SK-N-SH (cell line): ENCODE data around the gene RBM46. TPM values are rescaled to one million over a fixed set of nuclear protein-coding genes. Genes with fewer than 3 reads are reported as not detected.

ENCODE experiments used
- CTCF ChIA-PET: fragments of 300-600, 350-600 bp; formaldehyde crosslinking; extraction: SDS; loops from one replicate; lab custom pipeline; 2021; lab: Yijun Ruan, JAX
- POLR2A ChIA-PET: fragments of 350-600 bp; sonication (Branson Sonifier 250); formaldehyde crosslinking; extraction: SDS; loops from one replicate; lab custom pipeline; 2020; ENCODE audit warnings: antibody characterized with exemption, inconsistent platforms; lab: Yijun Ruan, JAX
- DNase-seq: peaks from one replicate; pipeline ENCODE4 v3.0.0; 2012
- H2AFZ ChIP-seq: fragments of 200-600 bp; sonication (generic); 2 replicates; pipeline ENCODE4 v1.8.1; 2016; ENCODE audit warnings: antibody characterized with exemption, mild to moderate bottlenecking, low read depth
- H3F3A ChIP-seq: fragments of 200-600 bp; sonication (generic); replicated peaks from 2 replicates; pipeline ENCODE3; 2016; ENCODE audit warnings: antibody characterized with exemption, mild to moderate bottlenecking; ENCODE audit not compliant: insufficient read depth
- H3K27ac ChIP-seq, 2 experiments: fragments of 200-500 bp in 1 of 2; fragments of 200-600 bp in 1 of 2; sonication (Bioruptor generic) in 1 of 2; sonication (generic), shearing (Covaris generic) in 1 of 2; 2 replicates each; pipeline versions ENCODE4 v1.5.1 to v1.6.1; 2014 to 2016; ENCODE audit warnings: low read depth in 2 of 2, inconsistent platforms in 1 of 2, low read length in 1 of 2, mild to moderate bottlenecking in 1 of 2, mixed read lengths in 1 of 2
- H3K27me3 ChIP-seq: fragments of 200-600 bp; sonication (generic), shearing (Covaris generic); 2 replicates; pipeline ENCODE4 v1.6.1; 2016; ENCODE audit warnings: mixed run types; ENCODE audit not compliant: insufficient read depth
- H3K36me3 ChIP-seq, 2 experiments: fragments of 200-500 bp in 1 of 2; fragments of 200-600 bp in 1 of 2; sonication (Bioruptor generic) in 1 of 2; sonication (generic) in 1 of 2; replicated peaks in 1 of 2; 2 replicates each; pipeline versions ENCODE3 to v1.5.1; 2014 to 2016; ENCODE audit warnings: low read length in 1 of 2, mild to moderate bottlenecking in 1 of 2; ENCODE audit not compliant: insufficient read depth in 2 of 2, control insufficient read depth in 1 of 2
- H3K4me1 ChIP-seq, 2 experiments: fragments of 200-500 bp in 1 of 2; fragments of 200-600 bp in 1 of 2; sonication (Bioruptor generic) in 1 of 2; sonication (generic), shearing (Covaris generic) in 1 of 2; 2 replicates each; pipeline versions ENCODE4 v1.5.1 to v1.6.1; 2014 to 2016; ENCODE audit warnings: low read depth in 1 of 2, low read length in 1 of 2, mixed run types in 1 of 2; ENCODE audit not compliant: insufficient read depth in 2 of 2, control insufficient read depth in 1 of 2
- H3K4me2 ChIP-seq: fragments of 200-600 bp; sonication (generic), shearing (Covaris generic); 2 replicates; pipeline ENCODE4 v1.6.1; 2017; ENCODE audit warnings: mixed run types
- H3K4me3 ChIP-seq, 2 experiments: fragments of 200-500 bp in 1 of 2; fragments of 200-600 bp in 1 of 2; sonication (Bioruptor generic) in 1 of 2; sonication (generic), shearing (Covaris generic) in 1 of 2; 2 replicates each; pipeline versions ENCODE4 v1.5.1 to v1.8.1; 2014 to 2016; ENCODE audit warnings: low read depth in 2 of 2, inconsistent platforms in 1 of 2, low read length in 1 of 2, mild to moderate bottlenecking in 1 of 2, mixed read lengths in 1 of 2, moderate library complexity in 1 of 2
- H3K79me2 ChIP-seq: fragments of 200-600 bp; sonication (generic); 2 replicates; pipeline ENCODE4 v1.8.1; 2017; ENCODE audit warnings: mild to moderate bottlenecking; ENCODE audit not compliant: insufficient read depth
- H3K9ac ChIP-seq: fragments of 200-600 bp; sonication (generic); 2 replicates; pipeline ENCODE4 v1.6.1; 2017; ENCODE audit warnings: mixed run types
- H3K9me2 ChIP-seq: fragments of 200-600 bp; sonication (generic); 2 replicates; pipeline ENCODE4 v1.6.1; 2017; ENCODE audit warnings: mixed run types
- H3K9me3 ChIP-seq: fragments of 200-600 bp; sonication (generic); 2 replicates; pipeline ENCODE4 v1.6.1; 2017; ENCODE audit warnings: mixed run types, mild to moderate bottlenecking, moderate library complexity
- H4K20me1 ChIP-seq: fragments of 200-600 bp; sonication (generic); 2 replicates; pipeline ENCODE4 v1.6.1; 2017; ENCODE audit warnings: mild to moderate bottlenecking, mixed run types; ENCODE audit not compliant: insufficient read depth
- CHD2 ChIP-seq: fragments of 150-350 bp; IDR thresholded peaks from 2 replicates; pipeline ENCODE4 v1.6.1; 2018; ENCODE audit warnings: low read length; ENCODE audit not compliant: partially characterized antibody
- ELF1 ChIP-seq: IDR thresholded peaks from 2 replicates; pipeline ENCODE4 v1.4.0; 2012
- EP300 ChIP-seq, 2 experiments: IDR thresholded peaks; 2 replicates each; pipeline versions ENCODE4 v1.4.0 to v1.6.1; 2012; ENCODE audit warnings: borderline replicate concordance in 1 of 2, low read depth in 1 of 2, low read length in 1 of 2
- EZH2phosphoT487 ChIP-seq: fragments of 200-600 bp; sonication (generic); IDR thresholded peaks from 2 replicates; pipeline ENCODE4 v1.6.1; 2017; ENCODE audit warnings: low read depth, mixed run types, mild to moderate bottlenecking, antibody characterized with exemption, moderate library complexity, borderline replicate concordance
- FOSL2 ChIP-seq: IDR thresholded peaks from 2 replicates; pipeline ENCODE4 v1.4.0; 2012; ENCODE audit warnings: low read depth, mild to moderate bottlenecking, moderate library complexity, borderline replicate concordance
- FOXJ3 ChIP-seq: sonication (generic); formaldehyde crosslinking; IDR thresholded peaks from 2 replicates; pipeline ENCODE4 v1.5.1; 2020; ENCODE audit warnings: mild to moderate bottlenecking, missing genetic modification reagents
- GABPA ChIP-seq: IDR thresholded peaks from 2 replicates; pipeline ENCODE4 v1.4.0; 2012; ENCODE audit warnings: low read depth, mild to moderate bottlenecking
- GATA2 ChIP-seq: sonication (generic); formaldehyde crosslinking; IDR thresholded peaks from 2 replicates; pipeline ENCODE4 v1.5.0; 2020; ENCODE audit warnings: mild to moderate bottlenecking, missing genetic modification reagents
- IRF3 ChIP-seq: fragments of 150-350 bp; IDR thresholded peaks from 2 replicates; pipeline ENCODE4 v1.6.1; 2016; ENCODE audit warnings: mild to moderate bottlenecking, low read depth, low read length
- MEF2A ChIP-seq: IDR thresholded peaks from 2 replicates; pipeline ENCODE4 v1.4.0; 2012; ENCODE audit warnings: low read depth, borderline replicate concordance
- MXI1 ChIP-seq: IDR thresholded peaks from 2 replicates; pipeline ENCODE4 v1.6.1; 2012; ENCODE audit warnings: mild to moderate bottlenecking, low read depth, low read length, improper control_type of control experiment
- NFIC ChIP-seq: IDR thresholded peaks from 2 replicates; pipeline ENCODE4 v1.4.0; 2012; ENCODE audit warnings: borderline replicate concordance
- NRF1 ChIP-seq: IDR thresholded peaks from 2 replicates; pipeline ENCODE4 v1.6.1; 2012; ENCODE audit warnings: low read depth, mild to moderate bottlenecking, low read length
- POLR2AphosphoS5 ChIP-seq: IDR thresholded peaks from 2 replicates; pipeline ENCODE4 v1.6.1; 2012; ENCODE audit warnings: low read depth, low read length
- RCOR1 ChIP-seq: fragments of 150-350 bp; IDR thresholded peaks from 2 replicates; pipeline ENCODE4 v1.6.1; 2017; ENCODE audit warnings: antibody characterized with exemption, low read length
- RFX5 ChIP-seq: IDR thresholded peaks from 2 replicates; pipeline ENCODE4 v1.6.1; 2012; ENCODE audit warnings: mild to moderate bottlenecking, improper control_type of control experiment, low read length
- SIN3A ChIP-seq: IDR thresholded peaks from 2 replicates; pipeline ENCODE4 v1.6.1; 2012; ENCODE audit warnings: low read depth, mild to moderate bottlenecking, low read length, moderate library complexity, borderline replicate concordance
- SMC3 ChIP-seq: IDR thresholded peaks from 2 replicates; pipeline ENCODE4 v1.6.1; 2012; ENCODE audit warnings: low read depth, low read length, improper control_type of control experiment
- TCF12 ChIP-seq: IDR thresholded peaks from 2 replicates; pipeline ENCODE4 v1.4.0; 2012
- TEAD4 ChIP-seq: IDR thresholded peaks from 2 replicates; pipeline ENCODE4 v1.4.0; 2012; ENCODE audit warnings: mild to moderate bottlenecking, borderline replicate concordance; ENCODE audit not compliant: insufficient read depth
- USF1 ChIP-seq: IDR thresholded peaks from 2 replicates; pipeline ENCODE4 v1.4.0; 2012; ENCODE audit warnings: low read depth, borderline replicate concordance
- USF2 ChIP-seq: fragments of 150-350 bp; IDR thresholded peaks from 2 replicates; pipeline ENCODE4 v1.6.1; 2017; ENCODE audit warnings: antibody characterized with exemption, low read length, low read depth, borderline replicate concordance
- WGBS: methylation state at CpG from one replicate; pipeline ENCODE4 v1.1.6; 2017; ENCODE audit warnings: low lambda C conversion rate; 5-methylcytosine and 5-hydroxymethylcytosine counted together
- polyA plus RNA-seq, 3 experiments: library from polyadenylated mRNA; depleted of rRNA; stranded (reverse); fragments of >200 nt; gene quantifications; 2 replicates each; pipeline ENCODE4 v1.2.3, GENCODE V29; 2012
- TF ChIP-seq, protein P1 (sequence below): IDR thresholded peaks from 2 replicates; pipeline ENCODE4; 2012

Gene RBM46
- polyA plus RNA-seq, 1 of the 3 experiments (the other 2 are of a cell fraction): not detected

- CTCF ChIA-PET: no interaction called here
These were observed 49.3 kb upstream of the RBM46 start for GRCh38 chr4:154731756-154732155.

GRCh38 chr4:154732669-154733068 is 48.4 kb upstream of the RBM46 start:
- Histone ChIP-seq H3K9ac (no peak overlapping the region), H3K4me3 (no peak overlapping the region), H3K4me2 (no peak overlapping the region), H3K9me3 (no peaks in the 10 kb centered on the region), H3F3A (no peaks in the 10 kb centered on the region), H3K27ac (no peak overlapping the region), H3K9me2 (no peaks in the 10 kb centered on the region), H4K20me1 (no peaks in the 10 kb centered on the region), H2AFZ (no peak overlapping the region), H3K4me1 (no peaks in the 10 kb centered on the region), H3K79me2 (no peaks in the 10 kb centered on the region), H3K36me3 (no peaks in the 10 kb centered on the region), H3K27me3 (no peaks in the 10 kb centered on the region)
- POLR2A ChIA-PET: no interaction called here
- 2% methylated on average over 4 of the region's 4 CpGs for WGBS
- CTCF ChIA-PET: no interaction called here
- DNase-seq: no peak
- TF ChIP-seq CHD2 (no peak), FOSL2 (no peak), RFX5 (no peak), IRF3 (no peak), EP300 (IDR thresholded peaks at IDR 0.05; ENCODE audit: borderline replicate concordance in 1 of 2, low read depth in 1 of 2, low read length in 1 of 2) (no peak), EZH2phosphoT487 (no peak), TEAD4 (no peak), TCF12 (no peak), RCOR1 (no peak)
- TF ChIP-seq, protein P1, sequence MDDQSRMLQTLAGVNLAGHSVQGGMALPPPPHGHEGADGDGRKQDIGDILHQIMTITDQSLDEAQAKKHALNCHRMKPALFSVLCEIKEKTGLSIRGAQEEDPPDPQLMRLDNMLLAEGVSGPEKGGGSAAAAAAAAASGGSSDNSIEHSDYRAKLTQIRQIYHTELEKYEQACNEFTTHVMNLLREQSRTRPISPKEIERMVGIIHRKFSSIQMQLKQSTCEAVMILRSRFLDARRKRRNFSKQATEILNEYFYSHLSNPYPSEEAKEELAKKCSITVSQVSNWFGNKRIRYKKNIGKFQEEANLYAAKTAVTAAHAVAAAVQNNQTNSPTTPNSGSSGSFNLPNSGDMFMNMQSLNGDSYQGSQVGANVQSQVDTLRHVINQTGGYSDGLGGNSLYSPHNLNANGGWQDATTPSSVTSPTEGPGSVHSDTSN: no peak

More at GRCh38 chr4:154731756-154732155, 49.3 kb upstream of the RBM46 start:
- POLR2A ChIA-PET: no interaction called here
- no peak overlapping the region for H3K27ac ChIP-seq
- H3K4me2 ChIP-seq: no peak overlapping the region
- H3F3A ChIP-seq: no peaks in the 10 kb centered on the region
- no peaks in the 10 kb centered on the region for H3K9me3 ChIP-seq
- H3K9me2 ChIP-seq: no peaks in the 10 kb centered on the region
- no peaks in the 10 kb centered on the region for H3K27me3 ChIP-seq
- H3K4me1 ChIP-seq: no peaks in the 10 kb centered on the region
- DNase-seq: no peak
- no peak overlapping the region for H3K9ac ChIP-seq
- no peaks in the 10 kb centered on the region for H3K79me2 ChIP-seq
- H3K4me3 ChIP-seq: no peak overlapping the region
- no peaks in the 10 kb centered on the region for H3K36me3 ChIP-seq
- no peak for TF ChIP-seq RCOR1
- TF ChIP-seq CHD2: no peak
- TF ChIP-seq SMC3: no peak
- no peak for TF ChIP-seq FOXJ3
- no peak for TF ChIP-seq GATA2 (CRISPR knock-in tag)
- no peak for TF ChIP-seq TEAD4
- no peak for TF ChIP-seq ELF1
- TF ChIP-seq EP300 (IDR thresholded peaks at IDR 0.05; ENCODE audit: borderline replicate concordance in 1 of 2, low read depth in 1 of 2, low read length in 1 of 2): no peak
- TF ChIP-seq MEF2A: no peak
- no peak for TF ChIP-seq USF1
- TF ChIP-seq SIN3A: no peak
- TF ChIP-seq NRF1: no peak
- TF ChIP-seq TCF12: no peak
- no peak for TF ChIP-seq GABPA
- TF ChIP-seq MXI1: no peak
- TF ChIP-seq POLR2AphosphoS5: no peak
- no peak for TF ChIP-seq NFIC
- no peak for TF ChIP-seq USF2
- no peaks in the 10 kb centered on the region for H4K20me1 ChIP-seq
- no peak overlapping the region for H2AFZ ChIP-seq
